HG03159 (cell line): ENCODE measurements around the gene TACC3.

Experiments
- ATAC-seq: cut with Tn5 transposase; IDR thresholded peaks from one replicate; pipeline ENCODE4 v1.9.1; 2021; ENCODE audit warnings: mild to moderate bottlenecking, moderate library complexity; ENCODE audit not compliant: unreplicated experiment

The TACC3 gene

GRCh38 chr4:1757836-1758235 is 36.5 kb downstream of the TACC3 start:
- no peak for ATAC-seq

- ATAC-seq: no peak
Measured at GRCh38 chr4:1758306-1759121, 37.2 kb downstream of the TACC3 start.

- no peak for ATAC-seq
Measured at GRCh38 chr4:1759170-1759817, 38.0 kb downstream of the TACC3 start.

GRCh38 chr4:1759818-1760223 is 38.5 kb downstream of the TACC3 start:
- ATAC-seq: no peak

- no peak for ATAC-seq
Measured at GRCh38 chr4:1760521-1761071, 39.3 kb downstream of the TACC3 start.

GRCh38 chr4:1761130-1761689 is 39.9 kb downstream of the TACC3 start:
- ATAC-seq: no peak

- no peak for ATAC-seq
Measured at GRCh38 chr4:1762264-1763010, 41.1 kb downstream of the TACC3 start.

GRCh38 chr4:1763070-1763549 is 41.8 kb downstream of the TACC3 start:
- no peak for ATAC-seq

- no peak for ATAC-seq
Measured at GRCh38 chr4:1763550-1764080, 42.3 kb downstream of the TACC3 start.

- no peak for ATAC-seq
Measured at GRCh38 chr4:1764670-1765069, 43.3 kb downstream of the TACC3 start.

GRCh38 chr4:1765409-1766072 is 44.2 kb downstream of the TACC3 start:
- ATAC-seq: no peak

GRCh38 chr4:1766106-1767060 is 45.1 kb downstream of the TACC3 start:
- ATAC-seq: no peak

GRCh38 chr4:1767061-1767769 is 45.9 kb downstream of the TACC3 start:
- ATAC-seq: no peak

- ATAC-seq: no peak
Measured at GRCh38 chr4:1767770-1768366, 46.5 kb downstream of the TACC3 start.

GRCh38 chr4:1768367-1769034 is 47.2 kb downstream of the TACC3 start:
- no peak for ATAC-seq

- ATAC-seq: no peak
Measured at GRCh38 chr4:1769692-1770091, 48.4 kb downstream of the TACC3 start.

GRCh38 chr4:1770245-1770644 is 48.9 kb downstream of the TACC3 start:
- no peak for ATAC-seq
